Keratinocyte (primary cell): ENCODE data around the gene EPHA10. TPM values are rescaled to one million over a fixed set of nuclear protein-coding genes. Genes with fewer than 3 reads are reported as not detected.

Source experiments
- DNase-seq: peaks from one replicate; pipeline ENCODE4 v3.0.0-alpha.2; 2011; ENCODE audit warnings: low read depth, missing footprints, low spot score
- FAIRE-seq: peaks from 2 replicates; lab custom pipeline; 2011; peaks lifted over from hg19 to GRCh38; lab: Jason Lieb, UNC
- H2AFZ ChIP-seq: 2 replicates; pipeline ENCODE4 v1.6.0; 2012; ENCODE audit warnings: low read length, control low read depth, inconsistent platforms; ENCODE audit not compliant: control insufficient read depth
- H3K27ac ChIP-seq: 2 replicates; pipeline ENCODE4 v1.5.1; 2011; ENCODE audit warnings: low read length; ENCODE audit not compliant: control insufficient read depth, insufficient read depth
- H3K27me3 ChIP-seq: 3 replicates; pipeline ENCODE4 v1.6.0; 2011; ENCODE audit warnings: low read length; ENCODE audit not compliant: control insufficient read depth, insufficient read depth; ENCODE audit errors: extremely low read depth
- H3K36me3 ChIP-seq, 2 experiments: 2 replicates in 1 of 2; 3 replicates in 1 of 2; pipeline ENCODE4 v1.5.1; 2011; ENCODE audit warnings: low read length in 2 of 2, mild to moderate bottlenecking in 1 of 2; ENCODE audit not compliant: control insufficient read depth in 2 of 2, insufficient read depth in 2 of 2; ENCODE audit errors: extremely low read depth in 1 of 2
- H3K4me1 ChIP-seq: 3 replicates; pipeline ENCODE4 v1.5.1; 2011; ENCODE audit warnings: low read length; ENCODE audit not compliant: control insufficient read depth, insufficient read depth; ENCODE audit errors: extremely low read depth
- H3K4me2 ChIP-seq: 3 replicates; pipeline ENCODE4 v1.6.0; 2011; ENCODE audit warnings: low read depth, low read length; ENCODE audit not compliant: control insufficient read depth, insufficient read depth; ENCODE audit errors: extremely low read depth
- H3K4me3 ChIP-seq, 3 experiments: fragments of 200-600 bp in 1 of 3; sonication (generic) in 1 of 3; 2 replicates in 2 of 3; 3 replicates in 1 of 3; pipeline ENCODE4 v1.5.1; 2011 to 2016; ENCODE audit warnings: low read length in 3 of 3, mild to moderate bottlenecking in 3 of 3, control low read depth in 2 of 3, inconsistent platforms in 1 of 3, low read depth in 1 of 3, mixed read lengths in 1 of 3, mixed run types in 1 of 3, moderate library complexity in 1 of 3; ENCODE audit not compliant: control insufficient read depth in 2 of 3, insufficient read depth in 2 of 3; ENCODE audit errors: extremely low read depth in 1 of 3
- H3K79me2 ChIP-seq: 2 replicates; pipeline ENCODE4 v1.6.0; 2012; ENCODE audit warnings: low read length; ENCODE audit not compliant: control insufficient read depth, insufficient read depth
- H3K9ac ChIP-seq: 3 replicates; pipeline ENCODE4 v1.6.0; 2011; ENCODE audit warnings: low read length; ENCODE audit not compliant: control insufficient read depth, insufficient read depth; ENCODE audit errors: extremely low read depth
- H3K9me1 ChIP-seq: 3 replicates; pipeline ENCODE4 v1.6.0; 2011; ENCODE audit warnings: low read length; ENCODE audit not compliant: control insufficient read depth, insufficient read depth; ENCODE audit errors: extremely low read depth
- H3K9me3 ChIP-seq: 2 replicates; pipeline ENCODE4 v1.5.1; 2012; ENCODE audit warnings: low read depth, low read length; ENCODE audit not compliant: control insufficient read depth
- H4K20me1 ChIP-seq: 3 replicates; pipeline ENCODE4 v1.6.0; 2011; ENCODE audit warnings: low read length; ENCODE audit not compliant: control insufficient read depth, insufficient read depth; ENCODE audit errors: extremely low read depth
- EZH2 ChIP-seq: IDR thresholded peaks from one replicate; pipeline ENCODE4 v1.6.1; 2012; ENCODE audit warnings: inconsistent platforms, mild to moderate bottlenecking, low read length, moderate library complexity
- dilution Hi-C: fragments of 300-500 bp; cut with MboI; formaldehyde crosslinking; loops from one replicate; pipeline ENCODE4 v1.7.0; 2020; ENCODE audit warnings: low sequenced_read_pairs; ENCODE audit not compliant: extremely low pct_ligation_motif_present
- polyA plus RNA-seq, 5 experiments: library from polyadenylated mRNA; depleted of rRNA in 3 of 5; stranded (reverse) in 3 of 5; stranded (forward) in 1 of 5; unstranded in 1 of 5; fragments of >200 nt; gene quantifications; 1 replicate in 1 of 5; 2 replicates in 3 of 5; 3 replicates in 1 of 5; pipeline versions ENCODE4 v1.2.1 to v1.2.3, GENCODE V29; 2011 to 2012; ENCODE audit warnings: missing spikeins in 2 of 5, low read depth in 1 of 5, low replicate concordance in 1 of 5
- TF ChIP-seq, protein P1 (sequence below), 3 experiments: IDR thresholded peaks in 1 of 3; conservative IDR thresholded peaks in 1 of 3; optimal IDR thresholded peaks in 1 of 3; 2 replicates in 2 of 3; 3 replicates in 1 of 3; pipeline versions ENCODE3 to v1.5.1; 2011; ENCODE audit warnings: low read length in 3 of 3, mild to moderate bottlenecking in 3 of 3, moderate library complexity in 2 of 3, control low read depth in 1 of 3, inconsistent platforms in 1 of 3; ENCODE audit not compliant: insufficient read depth in 2 of 3; ENCODE audit errors: extremely low read depth in 1 of 3

The EPHA10 gene
- polyA plus RNA-seq, 1 donor (not counting 4 experiments of a cell fraction or from before 2014, with no cell fraction given), result not detected

DNA sequence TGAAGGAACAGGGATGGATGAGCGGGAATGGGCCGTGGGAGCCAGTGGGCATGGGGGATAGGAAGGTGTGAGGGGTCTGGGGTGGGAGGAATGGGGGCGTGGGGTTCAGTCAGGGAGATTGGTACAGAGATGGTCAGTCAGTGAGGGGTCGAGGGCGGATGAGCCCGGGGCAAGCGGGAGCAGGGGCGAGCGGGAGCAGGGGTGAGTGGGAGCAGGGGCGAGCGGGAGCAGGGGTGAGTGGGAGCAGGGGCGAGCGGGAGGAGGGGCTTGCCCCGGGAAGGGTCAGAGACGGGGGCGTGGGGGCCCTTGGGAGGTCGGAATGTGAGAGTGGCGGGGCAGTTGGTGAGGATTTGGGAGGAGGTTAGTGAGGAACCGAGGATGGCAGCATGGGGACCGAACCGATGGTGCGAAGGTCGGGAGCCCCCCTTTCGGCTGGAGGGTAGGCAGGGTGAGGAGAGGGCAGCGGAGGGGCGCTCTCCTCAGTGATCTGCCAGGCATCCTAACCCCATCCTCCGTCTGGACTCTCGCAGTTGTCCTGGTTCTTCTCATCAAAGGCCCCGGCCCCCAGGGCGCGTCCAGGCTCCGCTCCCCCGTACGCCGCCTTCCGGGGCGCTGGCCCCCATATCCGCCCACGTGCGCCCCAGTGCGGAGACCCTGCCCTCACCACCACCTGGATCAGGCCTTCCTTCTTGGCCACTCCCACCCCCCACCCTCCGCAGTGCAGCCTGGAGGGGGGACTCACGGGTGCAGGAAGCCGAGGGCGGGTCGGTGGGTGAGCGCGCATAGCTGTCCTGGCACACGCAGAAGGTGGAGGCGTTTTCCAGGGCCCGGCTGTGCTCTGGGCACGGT is 11.2 kb downstream of the EPHA10 start:
- H3K9me1 ChIP-seq, result no peaks in the 10 kb centered on the region
- no peaks in the 10 kb centered on the region for H3K9me3 ChIP-seq
- DNase-seq (no peak), FAIRE-seq (no peak)
- TF ChIP-seq EZH2, result peak; percentile 98
- TF ChIP-seq, protein P1, sequence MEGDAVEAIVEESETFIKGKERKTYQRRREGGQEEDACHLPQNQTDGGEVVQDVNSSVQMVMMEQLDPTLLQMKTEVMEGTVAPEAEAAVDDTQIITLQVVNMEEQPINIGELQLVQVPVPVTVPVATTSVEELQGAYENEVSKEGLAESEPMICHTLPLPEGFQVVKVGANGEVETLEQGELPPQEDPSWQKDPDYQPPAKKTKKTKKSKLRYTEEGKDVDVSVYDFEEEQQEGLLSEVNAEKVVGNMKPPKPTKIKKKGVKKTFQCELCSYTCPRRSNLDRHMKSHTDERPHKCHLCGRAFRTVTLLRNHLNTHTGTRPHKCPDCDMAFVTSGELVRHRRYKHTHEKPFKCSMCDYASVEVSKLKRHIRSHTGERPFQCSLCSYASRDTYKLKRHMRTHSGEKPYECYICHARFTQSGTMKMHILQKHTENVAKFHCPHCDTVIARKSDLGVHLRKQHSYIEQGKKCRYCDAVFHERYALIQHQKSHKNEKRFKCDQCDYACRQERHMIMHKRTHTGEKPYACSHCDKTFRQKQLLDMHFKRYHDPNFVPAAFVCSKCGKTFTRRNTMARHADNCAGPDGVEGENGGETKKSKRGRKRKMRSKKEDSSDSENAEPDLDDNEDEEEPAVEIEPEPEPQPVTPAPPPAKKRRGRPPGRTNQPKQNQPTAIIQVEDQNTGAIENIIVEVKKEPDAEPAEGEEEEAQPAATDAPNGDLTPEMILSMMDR (optimal IDR thresholded peaks at IDR 0.05 in 1 of 3, IDR thresholded peaks at IDR 0.05 in 1 of 3, conservative IDR thresholded peaks at IDR 0.05 in 1 of 3; ENCODE audit: extremely low read depth in 1 of 3, insufficient read depth in 2 of 3, low read length in 3 of 3), result no peak
- dilution Hi-C loops, result no loop called here
- H2AFZ ChIP-seq, result no peak overlapping the region
- H3K36me3 ChIP-seq, result no peaks in the 10 kb centered on the region
- H3K4me1 ChIP-seq, result no peaks in the 10 kb centered on the region
- H3K4me2 ChIP-seq, result no peak overlapping the region
- peaks cover 53% of the 10 kb centered on the region for H3K27me3 ChIP-seq
- no peaks in the 10 kb centered on the region for H4K20me1 ChIP-seq
- H3K27ac ChIP-seq, result no peak overlapping the region
- H3K79me2 ChIP-seq, result no peaks in the 10 kb centered on the region
- no peak overlapping the region for H3K9ac ChIP-seq
- H3K4me3 ChIP-seq, result no peak overlapping the region

DNA sequence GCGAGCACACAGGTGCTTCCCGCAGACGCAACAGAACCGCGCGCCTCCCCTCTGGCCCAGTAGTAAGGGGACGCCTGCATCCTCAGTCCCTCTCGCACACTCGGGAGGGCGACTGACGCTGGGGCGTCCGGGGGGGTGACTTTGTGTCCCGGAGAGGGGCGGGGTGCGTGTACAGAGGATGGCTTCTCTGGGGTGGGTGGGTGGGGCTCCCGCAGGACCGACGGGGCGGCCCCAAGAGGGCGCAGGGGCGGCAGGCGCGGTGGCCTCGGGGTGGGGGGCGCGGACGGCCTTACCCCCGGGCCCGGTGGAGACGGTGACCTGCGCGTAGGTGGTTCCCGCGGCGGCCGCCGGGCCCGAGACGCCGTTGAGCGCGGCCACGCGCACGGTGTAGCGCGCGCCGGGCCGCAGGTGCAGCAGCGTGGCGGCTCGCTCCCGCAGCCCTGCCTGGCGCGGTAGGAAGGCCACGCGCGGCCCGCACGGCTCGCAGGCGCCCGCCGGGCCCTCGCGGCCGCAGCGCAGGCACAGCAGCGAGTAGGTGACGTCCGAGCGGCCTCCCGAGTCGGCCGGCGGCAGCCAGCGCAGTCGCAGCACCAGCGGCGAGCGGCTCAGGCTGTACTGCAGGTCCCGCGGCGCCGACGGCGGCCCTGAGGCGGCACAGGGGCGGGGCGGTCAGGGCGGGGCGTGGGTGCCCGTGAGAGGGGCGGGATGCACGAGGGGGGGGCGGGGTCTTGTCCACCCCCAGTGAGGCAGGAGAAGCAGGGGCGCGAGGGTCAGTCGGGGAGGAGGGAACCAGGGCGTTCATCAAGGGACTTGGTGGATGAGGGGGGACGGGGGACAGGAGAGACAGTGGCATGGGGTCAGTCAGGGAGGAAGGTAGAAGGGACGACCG is 12.1 kb downstream of the EPHA10 start:
- H2AFZ ChIP-seq, result no peak overlapping the region
- dilution Hi-C loops, result no loop called here
- H3K9me3 ChIP-seq, result no peaks in the 10 kb centered on the region

More for the DNA sequence above, 12.1 kb downstream of the EPHA10 start:
- Histone ChIP-seq H3K9ac (no peak overlapping the region), H4K20me1 (no peaks in the 10 kb centered on the region), H3K4me2 (peak overlapping the region; percentile 27), H3K36me3 (no peaks in the 10 kb centered on the region), H3K4me1 (no peaks in the 10 kb centered on the region), H3K27me3 (peaks cover 53% of the 10 kb centered on the region), H3K4me3 (no peak overlapping the region), H3K79me2 (no peaks in the 10 kb centered on the region), H3K27ac (no peak overlapping the region), H3K9me1 (no peaks in the 10 kb centered on the region)
- TF ChIP-seq, protein P1 (optimal IDR thresholded peaks at IDR 0.05 in 1 of 3, IDR thresholded peaks at IDR 0.05 in 1 of 3, conservative IDR thresholded peaks at IDR 0.05 in 1 of 3; ENCODE audit: extremely low read depth in 1 of 3, insufficient read depth in 2 of 3, low read length in 3 of 3), result no peak
- no peak for TF ChIP-seq EZH2
- no peak for DNase-seq
- FAIRE-seq, result no peak
